Bronchial smooth muscle cell (primary cell): Measurements from ENCODE around the gene TEX13B. TPM values are rescaled to one million over a fixed set of nuclear protein-coding genes. Genes with fewer than 3 reads are reported as not detected.

Experiments
- total RNA-seq: library from RNA; depleted of rRNA; stranded (reverse); fragments of >200 nt; gene quantifications from 2 replicates; pipeline ENCODE4 v1.2.1, GENCODE V29; 2014

TEX13B gene
- not detected in 2 replicates for total RNA-seq

DNA sequence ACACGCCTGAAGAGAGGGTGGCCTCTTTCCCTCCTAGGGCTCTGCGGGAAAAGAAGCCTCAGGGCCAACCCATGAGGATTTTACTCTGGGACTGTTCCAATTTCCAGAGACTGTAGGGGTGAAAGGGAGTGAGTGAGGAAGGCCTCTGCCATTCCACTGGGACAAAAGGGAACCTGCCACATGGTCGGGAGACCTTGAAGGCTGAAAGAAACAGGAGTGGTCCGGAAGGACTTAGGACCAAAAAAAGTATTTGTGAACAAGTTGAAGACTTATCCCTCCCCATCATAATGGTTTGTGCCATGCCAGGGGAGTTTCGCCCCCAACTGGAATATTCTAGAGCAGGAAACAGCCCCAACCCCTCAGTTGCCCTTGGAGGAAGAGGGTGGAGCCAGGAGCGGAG lies at the start of gene TEX13B:
TEX13B (minus strand) TSS at position 15 of the 400 bp plus-strand sequence. CDS start 243 bp downstream, outside the sequence.

Other genes starting within 250 kb of the TEX13B start
- 18.8 and 33.0 TPM in 2 replicates for gene TSC22D3, start 206.6 kb downstream of the TEX13B start, total RNA-seq
- gene NCBP2L, start 204.6 kb downstream of the TEX13B start, total RNA-seq, result not detected in 2 replicates
- gene MID2, start 156.5 kb downstream of the TEX13B start, total RNA-seq, result 2.5 and 4.1 TPM in 2 replicates
- under 0.01 TPM in 1 of 2 replicates, not detected in the other for gene VSIG1, start 62.7 kb upstream of the TEX13B start, total RNA-seq
- gene PSMD10, start 109.2 kb upstream of the TEX13B start, total RNA-seq, result 73.3 and 93.8 TPM in 2 replicates
- gene ATG4A, start 109.4 kb upstream of the TEX13B start, total RNA-seq, result 9.0 and 10.0 TPM in 2 replicates